Mesothelial cell of epicardium (in vitro differentiated cells): Measurements from ENCODE around the gene NDUFB4. TPM values are rescaled to one million over a fixed set of nuclear protein-coding genes. Genes with fewer than 3 reads are reported as not detected.

ENCODE experiments used
- DNase-seq, 2 experiments: peaks; one replicate each; pipeline ENCODE4 v3.0.0; 2021; ENCODE audit warnings: low spot score in 2 of 2; ENCODE audit not compliant: unreplicated experiment in 2 of 2
- H3K27ac Mint-ChIP-seq: 2 replicates; pipeline ENCODE4 v1.8.0; 2021; ENCODE audit warnings: mixed read lengths
- H3K27me3 Mint-ChIP-seq: 2 replicates; pipeline ENCODE4 v1.8.0; 2021; ENCODE audit warnings: low read depth, mixed read lengths
- H3K36me3 Mint-ChIP-seq: 2 replicates; pipeline ENCODE4 v1.8.0; 2021; ENCODE audit warnings: mixed read lengths
- H3K4me1 Mint-ChIP-seq: 2 replicates; pipeline ENCODE4 v1.8.0; 2021; ENCODE audit warnings: mixed read lengths
- H3K4me3 Mint-ChIP-seq: 2 replicates; pipeline ENCODE4 v1.8.0; 2021; ENCODE audit warnings: mild to moderate bottlenecking, moderate library complexity, mixed read lengths
- H3K9me3 Mint-ChIP-seq: 2 replicates; pipeline ENCODE4 v1.8.0; 2021; ENCODE audit warnings: mixed read lengths
- total RNA-seq: library from RNA; stranded (reverse); gene quantifications from 3 replicates; pipeline ENCODE4 v1.2.1, GENCODE V29; 2021
- TF ChIP-seq, protein P1 (sequence below): fragments of 200-600 bp; sonication (generic); IDR thresholded peaks from one replicate; pipeline ENCODE4 v1.5.0; 2021; ENCODE audit warnings: antibody characterized with exemption; ENCODE audit not compliant: unreplicated experiment

The NDUFB4 gene
- total RNA-seq, 1 donor from 2014 or later: 103 TPM

GRCh38 chr3:120596853-120597223, 702 bp downstream of the NDUFB4 start:
- no peak for DNase-seq
- H3K4me1 Mint-ChIP-seq: peaks cover 7% of the 10 kb centered on the region
- no peaks in the 10 kb centered on the region for H3K9me3 Mint-ChIP-seq
- peak overlapping the region; percentile 97 for H3K27ac Mint-ChIP-seq
- no peaks in the 10 kb centered on the region for H3K27me3 Mint-ChIP-seq
- peak overlapping the region; percentile 87 for H3K4me3 Mint-ChIP-seq
- TF ChIP-seq, protein P1, sequence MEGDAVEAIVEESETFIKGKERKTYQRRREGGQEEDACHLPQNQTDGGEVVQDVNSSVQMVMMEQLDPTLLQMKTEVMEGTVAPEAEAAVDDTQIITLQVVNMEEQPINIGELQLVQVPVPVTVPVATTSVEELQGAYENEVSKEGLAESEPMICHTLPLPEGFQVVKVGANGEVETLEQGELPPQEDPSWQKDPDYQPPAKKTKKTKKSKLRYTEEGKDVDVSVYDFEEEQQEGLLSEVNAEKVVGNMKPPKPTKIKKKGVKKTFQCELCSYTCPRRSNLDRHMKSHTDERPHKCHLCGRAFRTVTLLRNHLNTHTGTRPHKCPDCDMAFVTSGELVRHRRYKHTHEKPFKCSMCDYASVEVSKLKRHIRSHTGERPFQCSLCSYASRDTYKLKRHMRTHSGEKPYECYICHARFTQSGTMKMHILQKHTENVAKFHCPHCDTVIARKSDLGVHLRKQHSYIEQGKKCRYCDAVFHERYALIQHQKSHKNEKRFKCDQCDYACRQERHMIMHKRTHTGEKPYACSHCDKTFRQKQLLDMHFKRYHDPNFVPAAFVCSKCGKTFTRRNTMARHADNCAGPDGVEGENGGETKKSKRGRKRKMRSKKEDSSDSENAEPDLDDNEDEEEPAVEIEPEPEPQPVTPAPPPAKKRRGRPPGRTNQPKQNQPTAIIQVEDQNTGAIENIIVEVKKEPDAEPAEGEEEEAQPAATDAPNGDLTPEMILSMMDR: no peak
- peaks cover 6% of the 10 kb centered on the region for H3K36me3 Mint-ChIP-seq

- peak overlapping the region; percentile 60 for H3K4me3 Mint-ChIP-seq
- H3K36me3 Mint-ChIP-seq: peaks cover 7% of the 10 kb centered on the region
- H3K27me3 Mint-ChIP-seq: no peaks in the 10 kb centered on the region
- no peaks in the 10 kb centered on the region for H3K9me3 Mint-ChIP-seq
- H3K27ac Mint-ChIP-seq: peak overlapping the region; percentile 57
- H3K4me1 Mint-ChIP-seq: peaks cover 7% of the 10 kb centered on the region
- no peak for DNase-seq
- TF ChIP-seq, protein P1: no peak
Measured at GRCh38 chr3:120597445-120598049, 1.4 kb downstream of the NDUFB4 start.

DNA sequence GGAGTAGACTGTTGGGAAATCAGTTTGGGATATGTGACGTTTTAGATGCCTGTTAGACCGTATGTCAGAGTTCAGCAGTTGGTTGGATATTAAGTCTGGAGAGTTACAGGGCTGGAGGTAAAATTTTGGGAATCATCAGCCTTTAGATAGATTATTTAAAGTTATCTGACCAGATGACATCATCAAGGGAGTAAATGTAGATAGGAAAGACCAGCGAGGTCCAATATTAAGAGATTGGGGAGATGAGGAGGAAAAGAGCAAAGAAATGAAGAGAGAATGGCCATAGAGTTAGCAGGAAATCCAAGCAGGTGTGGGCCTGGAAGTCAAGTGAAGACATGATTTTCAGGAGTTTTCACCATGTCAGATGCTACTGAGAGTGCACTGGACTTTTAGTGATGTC, 3.1 kb downstream of the NDUFB4 start:
- TF ChIP-seq, protein P1: no peak
- Mint-ChIP-seq H3K4me3 (no peak overlapping the region), H3K27ac (no peak overlapping the region), H3K36me3 (peaks cover 10% of the 10 kb centered on the region), H3K9me3 (no peaks in the 10 kb centered on the region), H3K27me3 (no peaks in the 10 kb centered on the region), H3K4me1 (peaks cover 7% of the 10 kb centered on the region)
- DNase-seq: no peak

- Mint-ChIP-seq H3K4me1 (peaks cover 2% of the 10 kb centered on the region), H3K4me3 (no peak overlapping the region), H3K27ac (peak overlapping the region; percentile 66), H3K36me3 (peaks cover 10% of the 10 kb centered on the region), H3K27me3 (no peaks in the 10 kb centered on the region), H3K9me3 (no peaks in the 10 kb centered on the region)
- no peak for DNase-seq
- TF ChIP-seq, protein P1: no peak
Measured at GRCh38 chr3:120601554-120601953, 5.4 kb downstream of the NDUFB4 start.

DNA sequence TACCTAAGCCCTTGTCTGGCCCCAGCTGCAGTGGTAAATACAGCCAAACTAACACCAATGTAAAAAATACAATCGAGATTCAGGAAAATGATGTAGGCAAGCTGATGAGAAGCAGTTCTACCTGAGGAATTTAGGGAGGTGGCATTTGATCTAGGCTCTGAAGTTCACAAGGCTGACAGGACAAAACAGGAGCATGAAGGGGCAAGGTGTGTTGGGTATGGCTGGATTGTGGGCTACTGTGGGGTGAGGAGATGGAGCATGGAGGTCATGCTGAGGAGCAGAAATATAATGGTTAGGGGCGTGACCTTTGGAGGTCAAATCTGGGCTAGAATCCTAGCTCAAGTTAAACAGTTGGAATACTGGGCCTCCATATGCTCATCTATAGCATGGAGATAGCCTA, 6.5 kb downstream of the NDUFB4 start:
- no peak for DNase-seq
- H3K9me3 Mint-ChIP-seq: no peaks in the 10 kb centered on the region
- H3K4me3 Mint-ChIP-seq: no peak overlapping the region
- no peaks in the 10 kb centered on the region for H3K27me3 Mint-ChIP-seq
- peaks cover 10% of the 10 kb centered on the region for H3K36me3 Mint-ChIP-seq
- no peak overlapping the region for H3K27ac Mint-ChIP-seq
- TF ChIP-seq, protein P1: no peak
- peaks cover 2% of the 10 kb centered on the region for H3K4me1 Mint-ChIP-seq

DNA sequence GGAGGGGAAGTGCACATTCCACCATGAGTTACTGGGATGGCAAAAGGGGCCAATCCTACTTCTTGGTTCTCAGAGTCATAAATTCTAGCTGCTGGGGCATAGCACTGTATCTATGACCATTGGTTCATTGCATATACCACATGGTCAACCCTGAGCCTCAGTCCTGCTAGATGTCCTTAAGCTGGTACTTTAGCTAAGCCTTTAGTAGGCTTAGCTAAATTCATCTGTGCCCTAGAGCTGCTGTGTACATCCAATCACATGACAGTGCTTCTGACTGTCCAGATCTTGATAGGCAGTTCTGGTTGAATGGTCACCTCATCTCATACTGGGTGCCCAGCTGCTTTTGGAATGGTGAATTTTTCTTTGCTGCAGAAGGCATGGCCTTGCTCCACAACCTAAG, 8.2 kb downstream of the NDUFB4 start:
- H3K27me3 Mint-ChIP-seq: no peaks in the 10 kb centered on the region
- H3K4me1 Mint-ChIP-seq: peaks cover 2% of the 10 kb centered on the region
- no peak for DNase-seq
- no peaks in the 10 kb centered on the region for H3K9me3 Mint-ChIP-seq
- no peak overlapping the region for H3K27ac Mint-ChIP-seq
- peaks cover 10% of the 10 kb centered on the region for H3K36me3 Mint-ChIP-seq
- TF ChIP-seq, protein P1: no peak
- H3K4me3 Mint-ChIP-seq: no peak overlapping the region
